Stimulated activated CD4-positive, alpha-beta T cell treated with anti-CD3 and anti-CD28 coated beads, Interleukin-4, amount 100 ng/mL, for 48 hours (primary cell): ENCODE measurements around the gene RAPGEF1.

ENCODE experiments used
- DNase-seq, 2 donors: peaks; one replicate each; pipeline ENCODE4 v3.0.0-alpha.2; 2020; ENCODE audit warnings: low read depth in 2 of 2

The RAPGEF1 gene

DNA sequence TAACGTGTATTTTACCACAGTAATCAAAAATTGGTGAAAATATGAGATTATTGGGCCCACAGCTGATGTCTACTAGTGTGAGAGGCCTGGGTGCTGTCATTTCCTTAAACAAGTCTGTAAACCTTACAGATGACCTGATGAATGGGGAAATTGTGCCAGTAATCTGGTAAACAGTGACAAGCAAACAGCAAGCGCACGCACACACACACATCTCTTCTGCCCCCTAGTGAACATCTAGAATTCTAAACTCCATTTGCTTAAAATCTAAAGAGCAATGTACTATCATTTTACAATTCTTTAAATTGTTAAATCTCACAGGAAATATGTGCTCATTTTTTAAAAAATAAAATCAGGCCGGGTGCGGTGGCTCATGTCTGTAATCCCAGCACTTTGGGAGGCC lies 7.5 kb upstream of the RAPGEF1 start:
- DNase-seq: no peak

DNA sequence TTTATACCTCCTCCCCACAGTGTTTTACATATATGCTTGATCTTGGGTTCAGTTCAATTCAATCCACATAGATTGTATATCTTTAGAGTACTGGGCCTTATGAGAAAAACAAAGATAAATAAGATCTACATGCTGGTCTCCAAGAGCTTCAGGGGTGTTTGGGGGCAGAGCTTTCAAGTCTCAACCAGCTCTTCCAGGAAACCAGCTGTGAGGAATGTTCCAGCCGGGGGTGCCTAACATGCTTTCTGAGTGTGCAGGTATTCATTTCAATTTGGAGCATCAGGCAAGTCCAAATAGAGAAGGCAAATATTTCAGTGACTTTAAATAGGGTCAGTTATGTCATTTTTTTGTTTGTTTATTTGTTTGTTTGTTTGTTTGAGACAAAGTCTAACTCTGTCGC lies 5.7 kb upstream of the RAPGEF1 start:
- DNase-seq: no peak

DNA sequence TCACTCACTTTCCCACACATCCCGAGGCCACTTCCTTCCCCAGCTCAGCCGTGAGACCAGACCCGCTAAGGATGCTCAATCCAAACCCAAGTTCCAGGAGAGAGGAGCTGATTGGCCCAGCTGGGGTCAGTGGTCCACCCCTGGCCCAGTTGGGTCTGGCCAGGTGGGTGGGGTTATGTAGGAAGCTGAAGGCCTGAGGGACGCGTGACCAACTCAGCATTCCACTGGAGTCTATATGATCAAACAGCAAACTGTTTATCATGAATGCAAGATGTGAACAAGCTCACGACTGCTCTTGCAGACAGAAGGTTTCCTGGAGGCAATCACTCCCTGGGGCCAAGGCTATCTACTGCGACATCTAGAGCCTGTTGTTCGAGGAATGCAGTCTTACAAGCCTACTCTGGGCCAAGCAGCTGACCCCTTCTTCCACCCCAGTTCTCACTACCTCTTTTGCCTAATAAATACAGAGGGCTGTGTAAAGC lies 4.9 kb upstream of the RAPGEF1 start:
- no peak for DNase-seq

DNA sequence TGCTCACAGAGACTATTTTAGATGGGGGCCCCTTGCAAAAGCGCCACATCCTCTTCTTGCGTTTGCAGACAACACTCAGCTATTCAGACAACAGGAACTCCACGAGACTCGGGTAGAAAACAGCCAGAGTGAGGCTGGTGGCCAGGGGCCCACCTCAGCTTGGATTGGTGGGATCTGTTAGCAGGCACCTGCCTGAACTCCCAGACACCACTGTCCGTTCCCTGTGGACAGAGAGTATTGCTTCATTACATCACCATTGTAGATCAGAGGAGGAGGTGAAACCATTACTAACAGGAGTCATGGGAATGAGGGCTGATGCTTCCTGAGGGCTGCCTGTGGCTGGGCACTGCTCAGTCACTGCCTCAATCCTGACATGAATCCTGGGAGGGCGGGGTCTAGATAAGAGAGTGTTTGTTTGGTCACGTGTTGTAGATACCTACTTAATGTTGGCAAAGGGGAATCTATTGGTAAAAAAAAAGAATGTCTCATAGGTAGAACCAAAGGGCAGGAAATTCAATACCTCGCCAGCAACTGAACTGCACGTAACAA lies 4.4 kb upstream of the RAPGEF1 start:
- DNase-seq: no peak

DNA sequence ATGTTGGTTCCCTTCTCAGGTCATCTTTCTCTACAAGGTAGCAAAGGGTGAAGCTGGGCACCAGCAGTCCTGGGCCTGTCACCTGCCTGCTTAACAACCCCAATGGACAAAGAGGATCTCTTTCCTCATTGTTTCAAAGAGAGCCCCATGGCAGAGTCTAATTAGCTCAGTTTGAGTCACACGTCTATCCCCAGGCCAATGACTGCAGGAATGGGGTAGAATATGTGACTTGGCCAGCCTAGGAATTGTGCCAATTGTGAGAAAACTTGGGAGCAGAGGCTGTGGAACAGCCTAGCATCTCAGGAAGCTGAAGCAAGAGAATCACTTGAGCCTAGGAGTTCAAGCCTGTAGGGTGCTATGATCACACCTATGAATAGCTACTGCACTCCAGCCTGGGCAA lies 3.6 kb upstream of the RAPGEF1 start:
- no peak for DNase-seq

DNA sequence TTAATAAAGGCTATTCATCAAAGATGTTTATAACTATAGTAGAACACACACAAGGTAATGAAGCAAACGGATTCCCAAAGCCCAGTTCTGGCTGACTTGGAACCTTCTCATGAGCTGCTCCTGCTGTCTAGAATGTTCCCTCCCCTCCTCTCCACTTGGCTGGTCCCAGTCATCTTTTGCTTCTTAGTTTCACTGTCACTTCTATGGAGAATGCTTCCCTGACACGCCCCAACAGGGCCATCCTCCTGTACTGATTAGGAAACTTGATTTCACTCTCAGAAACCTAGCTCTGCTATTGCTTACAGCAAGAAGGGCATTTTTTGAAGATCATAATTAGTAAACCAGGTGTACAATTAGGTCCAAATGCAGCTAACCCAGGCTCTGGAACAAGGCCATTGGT lies 3.2 kb upstream of the RAPGEF1 start:
- no peak for DNase-seq

DNA sequence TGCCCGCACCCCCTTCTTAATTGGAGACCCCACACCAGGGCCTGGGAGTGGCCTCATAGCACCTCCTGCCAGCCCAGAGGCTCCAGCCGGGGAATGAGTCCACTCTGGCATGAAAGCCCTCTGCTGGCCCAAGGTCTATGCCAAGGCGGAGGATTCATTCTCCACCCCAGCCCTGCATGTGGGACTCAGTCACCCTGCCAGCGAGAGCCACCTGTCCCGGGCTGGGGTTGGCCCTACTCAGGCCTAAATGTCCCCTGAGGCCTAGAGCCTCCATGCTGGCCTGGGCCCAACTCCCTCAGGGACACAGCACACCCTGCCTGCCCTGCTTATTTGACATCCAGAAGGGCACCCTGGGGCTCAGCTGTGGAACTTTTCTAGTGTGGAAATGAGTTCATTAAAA lies 1.0 kb upstream of the RAPGEF1 start:
- no peak for DNase-seq

DNA sequence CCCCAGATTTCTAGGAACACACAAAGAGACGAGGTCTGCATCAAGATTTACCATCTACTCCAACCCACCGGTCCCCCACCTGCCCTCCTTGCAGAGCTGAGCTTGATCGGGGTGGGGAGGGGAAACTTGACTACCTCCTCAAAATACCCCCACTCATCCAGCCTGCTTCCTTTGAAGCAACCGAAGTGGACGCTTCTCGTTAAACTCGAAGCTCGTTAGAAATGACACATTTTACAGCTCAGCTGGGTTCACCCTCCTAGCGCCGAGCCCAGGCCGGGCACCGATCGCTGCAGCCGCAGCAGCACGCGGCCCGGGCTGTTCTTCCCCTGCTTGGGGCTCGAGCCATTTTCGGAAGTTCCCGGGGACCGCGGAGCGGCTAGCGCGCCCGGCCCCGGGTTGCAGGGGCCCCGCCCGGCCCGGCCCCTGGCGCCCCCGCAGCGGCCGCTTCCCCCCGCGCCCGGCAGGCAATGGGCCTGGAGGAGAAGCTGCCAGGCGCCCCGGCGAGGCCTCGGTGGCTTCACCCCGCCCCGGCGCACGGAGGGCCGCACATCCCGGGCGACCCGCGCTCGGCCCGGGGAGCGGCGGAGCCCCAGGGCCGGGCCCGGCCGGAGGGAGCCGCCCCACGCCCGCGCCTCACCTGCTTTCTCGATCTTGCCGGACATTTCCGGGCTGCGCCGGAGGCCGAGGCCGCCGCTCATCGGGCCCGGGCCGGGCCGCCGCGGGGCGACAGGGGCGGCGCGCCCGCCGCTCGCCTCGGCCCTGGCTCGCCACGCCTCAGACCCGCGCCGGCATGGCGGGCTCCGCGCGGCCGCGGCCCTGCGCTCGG lies 530 bp downstream of the RAPGEF1 start:
- no peak for DNase-seq

DNA sequence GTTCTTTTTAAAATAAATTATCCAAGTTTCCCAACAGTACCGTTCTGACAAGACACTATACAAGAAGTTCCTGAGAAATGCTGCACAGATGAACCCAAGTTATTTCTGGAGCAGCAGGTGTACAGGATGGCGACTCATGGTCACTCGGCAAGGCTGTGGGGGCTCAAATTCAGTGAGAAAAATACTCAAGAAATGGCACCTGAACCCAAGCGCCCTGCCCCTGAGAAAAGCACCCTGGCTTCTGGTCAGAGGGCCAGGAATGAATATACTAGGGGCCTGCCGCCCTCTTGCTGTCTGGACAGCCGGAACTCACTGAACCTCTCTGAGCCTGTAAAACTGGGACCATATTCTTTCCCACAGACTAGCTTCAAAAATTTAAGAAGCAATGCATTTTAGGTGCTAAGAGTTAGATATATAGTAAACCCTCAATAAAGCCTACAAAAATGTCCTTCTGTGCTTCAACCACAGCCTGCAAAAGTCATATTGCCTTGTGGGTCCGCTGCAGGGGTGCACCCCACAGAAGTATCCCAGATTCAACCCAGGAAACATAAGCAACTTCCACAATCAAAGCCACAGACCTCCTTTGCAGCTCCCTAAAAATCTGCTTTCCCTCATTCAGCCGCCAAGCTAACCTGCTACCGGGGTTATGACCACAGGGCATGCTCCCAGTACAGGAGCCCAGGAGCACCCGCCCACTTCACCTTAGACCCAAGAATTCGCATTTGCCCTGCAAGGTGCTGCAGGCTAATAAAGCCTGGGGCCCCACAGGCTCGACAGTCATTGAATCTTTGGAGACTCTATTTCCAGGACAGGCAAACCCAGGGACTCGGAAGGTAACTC lies 1.4 kb downstream of the RAPGEF1 start:
- no peak for DNase-seq

DNA sequence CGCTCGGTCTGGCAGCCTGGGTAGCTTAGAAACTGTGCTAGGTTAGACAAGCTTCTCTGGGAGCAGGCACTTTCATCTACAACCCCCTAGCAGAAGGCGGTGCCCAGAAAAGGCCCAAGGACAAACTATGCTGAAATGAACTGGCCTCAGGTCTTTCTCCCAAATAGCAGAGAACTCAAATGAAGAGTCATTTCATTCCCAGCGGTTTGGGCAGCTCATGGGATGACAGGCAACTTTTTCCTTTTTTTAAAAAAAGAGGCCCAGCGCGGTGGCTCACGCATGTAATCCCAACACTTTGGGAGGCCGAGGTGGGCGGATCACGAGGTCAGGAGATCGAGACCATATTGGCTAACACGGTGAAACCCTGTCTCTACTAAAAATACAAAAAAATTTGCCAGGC lies 2.5 kb downstream of the RAPGEF1 start:
- no peak for DNase-seq

DNA sequence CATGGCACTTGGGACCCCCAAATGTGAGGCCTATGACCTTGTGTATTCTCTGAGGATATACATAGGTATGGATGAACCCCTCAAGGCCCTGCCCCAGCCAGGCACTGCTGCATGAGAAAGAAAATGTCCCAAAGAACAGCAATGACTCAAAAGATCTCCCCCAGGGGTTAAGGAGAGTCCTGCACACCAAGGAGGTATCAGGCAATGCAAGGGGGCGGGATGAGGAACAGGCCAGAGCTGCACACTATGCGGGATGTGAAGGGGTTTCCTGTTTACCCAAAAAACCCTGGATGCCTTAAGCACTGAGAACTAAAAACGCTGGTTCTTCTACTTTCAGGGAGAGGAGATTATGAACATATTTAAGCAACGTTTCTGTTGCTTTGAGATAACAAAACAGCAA lies 3.4 kb downstream of the RAPGEF1 start:
- no peak for DNase-seq

DNA sequence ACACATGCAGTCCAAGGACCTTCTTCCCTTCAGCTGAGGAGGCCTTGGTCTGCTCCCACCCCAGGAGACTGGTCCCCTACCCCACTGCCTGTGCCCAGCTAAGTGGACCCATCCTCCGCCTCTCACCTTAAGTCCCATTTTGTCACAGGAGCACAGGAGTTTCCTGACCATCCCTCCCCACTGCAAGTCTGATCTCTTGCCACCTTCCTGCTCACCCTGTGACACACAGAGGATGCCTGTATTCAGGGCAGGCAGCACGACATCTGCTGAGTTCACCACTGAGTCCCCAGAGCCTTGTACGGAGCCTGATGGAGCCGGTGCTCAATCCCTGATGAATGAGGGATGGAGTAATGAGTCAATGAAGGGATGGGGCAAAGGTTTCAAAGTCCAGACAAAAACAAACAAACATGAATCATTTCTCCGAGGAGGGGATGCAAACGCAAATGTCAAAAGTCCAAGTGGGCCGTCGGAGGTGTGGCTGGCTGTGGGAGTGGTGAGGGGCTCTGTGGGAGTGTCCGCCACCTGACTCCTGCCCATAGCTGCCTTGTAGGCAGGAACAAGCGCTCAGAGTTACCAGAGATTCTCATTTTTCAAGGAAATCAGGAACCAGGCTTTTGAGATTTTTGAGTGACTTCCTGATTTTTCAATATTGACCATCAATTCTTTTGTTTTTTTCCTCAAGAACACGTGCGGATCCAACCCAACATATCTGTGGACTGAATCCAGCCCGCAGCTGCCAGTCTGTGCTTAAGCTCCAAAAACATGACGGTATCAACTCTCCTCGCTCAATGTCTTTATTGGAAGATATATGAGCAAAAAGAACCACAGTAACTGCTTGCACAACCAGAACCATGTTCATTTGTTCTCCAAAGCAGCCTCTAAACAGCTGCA lies 4.4 kb downstream of the RAPGEF1 start:
- no peak for DNase-seq

DNA sequence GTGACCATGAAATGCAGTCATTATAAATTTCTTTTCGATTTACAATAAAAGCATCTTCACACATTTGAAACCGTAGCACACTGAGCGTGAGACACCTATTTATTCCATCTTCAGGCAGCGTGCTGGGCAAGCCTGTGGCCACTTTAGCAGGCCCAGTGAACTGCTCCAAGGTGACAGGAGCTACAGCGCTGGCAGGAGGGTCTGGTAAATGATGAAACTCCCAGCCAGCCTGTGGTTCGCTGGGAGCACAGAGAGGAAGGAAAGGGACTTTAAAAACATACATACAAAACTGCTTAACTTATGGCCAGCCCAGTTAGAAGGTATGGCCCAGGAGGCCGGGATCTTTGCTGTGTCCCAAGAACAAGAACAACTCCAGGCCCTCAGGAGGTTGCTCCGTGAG lies 5.1 kb downstream of the RAPGEF1 start:
- DNase-seq: no peak

DNA sequence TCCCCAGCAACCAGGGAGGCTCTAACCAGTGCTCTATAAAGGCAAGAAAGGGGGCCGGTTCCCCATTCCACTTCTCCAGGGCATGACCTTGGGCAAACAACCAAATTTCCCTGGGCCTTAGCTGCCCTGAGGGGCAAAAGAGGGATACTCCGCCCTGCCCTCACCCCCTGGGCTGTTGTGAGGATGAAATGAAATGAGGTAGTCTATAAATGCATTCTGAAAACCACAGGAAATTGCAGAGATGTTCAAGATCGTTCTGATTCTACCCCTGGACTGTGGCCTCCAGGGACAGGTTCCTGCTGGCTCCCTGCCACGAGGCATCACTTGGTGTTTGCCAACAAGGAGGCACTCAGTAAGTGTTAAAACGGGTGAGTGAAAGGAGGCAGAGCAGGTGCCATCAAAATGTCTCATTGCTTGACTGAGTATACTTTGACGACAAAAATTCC lies 5.7 kb downstream of the RAPGEF1 start:
- no peak for DNase-seq

DNA sequence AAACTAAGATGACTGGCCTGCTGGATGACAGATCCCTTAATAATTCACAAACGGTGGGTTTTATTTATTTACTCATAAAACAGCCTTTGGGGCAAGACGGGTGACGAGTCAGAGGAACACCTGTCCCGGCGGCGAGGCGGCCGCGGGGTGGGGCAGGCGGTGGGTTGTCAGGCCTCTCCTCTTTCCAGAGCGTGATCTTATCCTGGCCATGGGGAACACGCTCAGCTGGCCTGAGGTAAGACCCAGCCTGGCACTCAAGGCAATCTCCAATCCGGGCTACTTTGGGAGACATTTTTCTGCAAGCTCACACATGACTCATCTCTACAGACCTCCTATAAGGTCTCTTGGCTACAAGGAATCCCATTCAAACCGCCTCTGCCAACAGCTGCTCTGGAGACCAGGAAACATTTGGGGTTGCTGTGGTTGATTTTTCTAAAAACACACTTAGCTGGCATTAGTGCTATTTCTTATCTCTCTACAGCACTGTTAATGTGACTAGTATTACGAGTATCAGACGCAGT lies 6.3 kb downstream of the RAPGEF1 start:
- DNase-seq: no peak

DNA sequence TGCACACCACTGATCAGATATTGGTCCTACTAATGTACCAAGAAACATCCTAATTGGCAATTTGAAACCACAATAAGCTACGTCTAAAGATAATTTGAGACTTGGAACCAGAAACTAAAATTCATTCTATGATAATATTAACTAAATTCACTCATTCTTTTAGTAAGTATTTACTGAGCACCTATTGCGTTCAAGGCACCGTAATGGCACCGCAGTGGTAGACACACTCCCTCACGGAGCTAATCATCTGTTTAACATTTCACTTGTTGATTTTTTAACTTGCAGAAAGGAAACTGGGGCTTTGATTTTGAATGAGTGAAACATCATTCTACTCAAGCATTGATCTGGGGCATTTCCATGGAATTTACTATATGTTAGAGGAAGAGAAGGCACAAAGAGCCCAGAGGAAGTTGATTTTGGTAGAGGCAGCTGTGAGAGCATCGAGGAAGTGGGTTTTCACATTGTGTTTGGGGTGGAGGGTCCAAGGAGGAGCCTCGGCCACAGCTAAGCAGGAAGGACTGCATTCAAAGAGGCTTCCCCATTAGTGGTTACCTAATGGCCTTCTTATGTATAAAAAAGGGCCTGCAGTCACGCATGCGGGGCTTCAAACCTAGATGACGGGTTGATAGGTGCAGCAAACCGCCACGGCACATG lies 7.1 kb downstream of the RAPGEF1 start:
- DNase-seq: no peak

DNA sequence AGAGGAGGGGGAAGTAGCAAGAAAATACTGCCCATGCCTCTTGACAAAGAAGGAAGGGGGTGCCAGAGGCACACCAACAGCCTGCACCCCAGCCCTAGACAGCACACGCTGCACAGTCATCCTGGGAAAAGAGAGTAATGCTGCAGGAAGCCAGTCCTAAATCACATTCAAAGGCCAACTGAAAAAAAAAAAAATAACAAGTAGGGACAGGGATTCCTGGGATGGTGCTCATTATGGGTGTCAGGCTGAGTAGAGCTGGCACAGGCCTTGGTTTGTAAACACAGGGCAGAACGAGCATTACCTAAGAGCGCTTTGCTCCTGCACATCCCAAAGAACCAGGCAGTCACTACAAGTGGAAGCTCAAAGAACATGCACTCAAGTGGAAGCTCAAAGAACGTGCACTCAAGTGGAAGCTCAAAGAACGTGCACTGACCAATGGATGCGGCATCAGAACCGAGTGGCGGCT lies 7.8 kb downstream of the RAPGEF1 start:
- no peak for DNase-seq

DNA sequence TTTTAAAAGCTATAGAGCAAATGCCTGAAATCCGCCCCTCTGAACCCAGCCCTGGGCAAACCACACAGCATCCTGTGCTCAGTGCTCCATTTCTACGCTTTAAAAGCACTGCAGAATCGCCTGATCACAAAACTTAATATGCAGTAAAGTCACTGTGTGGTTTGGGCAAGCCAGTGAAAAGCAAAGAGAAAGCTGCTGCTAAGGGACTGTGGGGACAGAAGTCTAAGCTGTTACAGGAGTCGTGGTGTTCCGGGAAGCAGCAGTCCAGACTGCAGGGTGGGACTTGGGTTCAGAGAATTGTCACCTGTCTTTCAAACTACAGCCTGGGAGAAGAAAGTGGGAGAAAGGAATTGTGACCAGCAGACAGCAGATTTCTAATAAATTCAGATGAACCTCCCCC lies 8.2 kb downstream of the RAPGEF1 start:
- DNase-seq: no peak

DNA sequence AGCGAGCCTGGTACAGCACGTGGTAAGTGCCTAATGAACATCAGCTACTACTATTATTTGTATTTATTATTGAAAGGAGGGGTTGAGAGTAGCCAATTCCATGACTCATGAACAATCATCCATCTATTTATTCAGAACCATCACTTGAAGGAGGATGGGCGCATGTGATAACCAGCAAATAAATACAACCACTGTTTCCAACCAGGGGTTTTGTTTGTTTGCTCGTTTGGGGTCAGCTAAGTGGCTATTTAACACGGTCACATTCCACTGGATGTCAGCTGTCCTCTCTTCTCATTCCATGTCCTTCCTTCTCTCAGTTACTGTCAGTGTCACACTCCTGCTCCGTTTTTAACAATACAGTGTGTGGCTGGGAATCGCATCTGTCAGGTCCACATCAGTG lies 8.6 kb downstream of the RAPGEF1 start:
- no peak for DNase-seq

DNA sequence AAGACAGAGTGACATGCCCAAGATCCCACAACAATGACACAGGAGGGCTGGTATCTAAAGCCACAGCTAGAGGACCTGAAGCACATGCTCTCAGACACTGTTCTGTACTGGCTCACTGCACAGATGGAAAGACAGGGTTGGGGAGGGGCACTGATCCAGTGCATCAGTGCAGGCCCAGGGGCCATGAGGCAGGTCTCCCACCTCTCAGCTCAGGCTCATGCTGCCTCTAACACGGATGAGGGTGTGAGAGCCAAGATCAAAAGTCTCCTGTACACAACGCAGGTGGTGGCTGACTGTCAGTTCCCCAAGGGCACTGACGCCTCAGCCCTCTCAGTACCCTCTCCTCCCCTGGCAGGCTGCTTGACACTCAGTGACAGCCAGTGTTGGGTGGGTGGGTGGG lies 10.9 kb downstream of the RAPGEF1 start:
- DNase-seq: no peak

DNA sequence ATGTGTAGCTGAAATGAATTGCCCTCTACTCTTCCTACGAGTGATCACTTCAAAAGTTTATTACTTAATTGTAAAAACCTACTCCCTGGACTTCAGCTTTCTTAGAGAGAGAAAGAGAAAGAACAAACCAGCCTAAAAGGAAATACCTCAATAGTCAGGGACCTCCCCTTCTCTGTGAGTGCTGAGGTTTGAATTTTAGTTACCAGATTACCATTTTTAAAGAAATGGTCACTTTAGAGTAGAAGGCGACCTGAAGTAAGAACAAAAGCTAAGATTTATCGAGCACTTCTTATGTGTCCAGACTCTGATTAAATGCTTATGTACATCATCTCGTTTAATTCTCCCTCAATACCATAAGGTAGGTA lies 11.3 kb downstream of the RAPGEF1 start:
- DNase-seq: no peak
